H1 (cell line): ENCODE measurements around the gene FBLN2. TPM values are rescaled to one million over a fixed set of nuclear protein-coding genes. Genes with fewer than 3 reads are reported as not detected.

Source experiments
- BCL11A ChIP-seq, 2 experiments: IDR thresholded peaks; one replicate each; pipeline ENCODE4 v1.6.1; 2011; ENCODE audit warnings: low read depth in 2 of 2, low read length in 2 of 2, mild to moderate bottlenecking in 2 of 2
- EP300 ChIP-seq, 2 experiments: IDR thresholded peaks; 1 replicate in 1 of 2; 2 replicates in 1 of 2; pipeline ENCODE4 v1.6.1; 2011 to 2012; ENCODE audit warnings: low read depth in 2 of 2, low read length in 2 of 2, mild to moderate bottlenecking in 2 of 2, borderline replicate concordance in 1 of 2, inconsistent platforms in 1 of 2, moderate library complexity in 1 of 2
- KDM4A ChIP-seq: IDR thresholded peaks from one replicate; pipeline ENCODE4 v1.7.1; 2012; ENCODE audit warnings: low read depth, mild to moderate bottlenecking, moderate library complexity, low read length, inconsistent platforms; ENCODE audit not compliant: severe bottlenecking
- POLR2AphosphoS5 ChIP-seq: IDR thresholded peaks from 2 replicates; pipeline ENCODE4 v1.6.1; 2011; ENCODE audit warnings: low read depth, low read length
- POU5F1 ChIP-seq: IDR thresholded peaks from 2 replicates; pipeline ENCODE4 v1.6.1; 2011; ENCODE audit warnings: low read depth, mild to moderate bottlenecking, low read length, moderate library complexity
- SAP30 ChIP-seq: fragments of 300-600 bp; sonication (generic); IDR thresholded peaks from 2 replicates; pipeline ENCODE4 v1.7.1; 2012; ENCODE audit warnings: low read length, moderate library complexity, mild to moderate bottlenecking, inconsistent platforms; ENCODE audit not compliant: insufficient read depth, insufficient replicate concordance
- SIN3A ChIP-seq, 2 experiments: IDR thresholded peaks in 1 of 2; conservative IDR thresholded peaks in 1 of 2; 2 replicates each; pipeline ENCODE4 v1.6.1; 2011 to 2012; ENCODE audit warnings: low read length in 2 of 2, improper control_type of control experiment in 1 of 2, low read depth in 1 of 2, mild to moderate bottlenecking in 1 of 2
- USF2 ChIP-seq: IDR thresholded peaks from 2 replicates; pipeline ENCODE4 v1.6.1; 2011; ENCODE audit warnings: low read length, improper control_type of control experiment
- polyA plus RNA-seq, 7 experiments: library from polyadenylated mRNA; depleted of rRNA in 3 of 7; stranded (reverse) in 5 of 7; unstranded in 2 of 7; fragments of >200 nt in 5 of 7; fragments of 200-250 nt in 2 of 7; gene quantifications; 1 replicate in 5 of 7; 2 replicates in 1 of 7; 4 replicates in 1 of 7; pipeline versions ENCODE4 v1.2.1 to v1.2.3, GENCODE V29; 2011 to 2013; ENCODE audit warnings: missing spikeins in 2 of 7, mixed read lengths in 2 of 7
- total RNA-seq: library from RNA; stranded (reverse); fragmentation: NEBNext Ultra II Directional; extraction: Animal tissue kit (Norgen Biotek cat#: 25700); gene quantifications from 2 replicates; pipeline ENCODE4 v1.2.1, GENCODE V29; 2021

Gene FBLN2
- total and polyA plus RNA-seq, 2 of the 8 experiments (the other 6 are each of a cell fraction or from before 2014, with no cell fraction given), result 17.4 to 24.2 TPM

- TF ChIP-seq BCL11A (IDR thresholded peaks at IDR 0.05; ENCODE audit: low read depth in 2 of 2, low read length in 2 of 2) (no peak), KDM4A (no peak), SIN3A (conservative IDR thresholded peaks at IDR 0.05 in 1 of 2, IDR thresholded peaks at IDR 0.05 in 1 of 2; ENCODE audit: low read depth in 1 of 2, low read length in 2 of 2) (no peak), SAP30 (no peak), USF2 (no peak), EP300 (IDR thresholded peaks at IDR 0.05; ENCODE audit: borderline replicate concordance in 1 of 2, low read depth in 2 of 2, low read length in 2 of 2) (no peak), POLR2AphosphoS5 (no peak), POU5F1 (no peak)
- TF ChIP-seq, all 59 proteins: peak for 0
Observed at GRCh38 chr3:13563321-13563720, 14.4 kb downstream of the FBLN2 start (continued).
